SK-N-SH treated with all-trans-retinoic acid at 6 μM for 48 hours (cell line): Measurements from ENCODE around the gene IGSF8.

Experiments
- ATAC-seq: fragments of 200-7000 bp; cut with Tn5 transposase; 3 replicates; pipeline ENCODE4 v1.9.1; 2020; ENCODE audit warnings: mild to moderate bottlenecking, moderate library complexity
- ARNTL ChIP-seq: fragments of 450-650 bp; formaldehyde crosslinking; IDR thresholded peaks from 2 replicates; pipeline ENCODE4 v1.5.0; 2020; ENCODE audit warnings: low read depth, mild to moderate bottlenecking, moderate library complexity, borderline replicate concordance
- BACH2 ChIP-seq: fragments of 250-450 bp; sonication (Bioruptor Pico); IDR thresholded peaks from 2 replicates; pipeline ENCODE4 v1.9.0; 2021; ENCODE audit warnings: mild to moderate bottlenecking, borderline replicate concordance
- CSDC2 ChIP-seq: fragments of 250-450 bp; sonication (Bioruptor Pico); IDR thresholded peaks from 2 replicates; pipeline ENCODE4 v1.5.0; 2020; ENCODE audit warnings: mild to moderate bottlenecking, moderate library complexity
- ESRRG ChIP-seq: fragments of 250-450 bp; sonication (Bioruptor Pico); IDR thresholded peaks from 2 replicates; pipeline ENCODE4 v1.6.1; 2021; ENCODE audit warnings: mild to moderate bottlenecking
- GLIS3 ChIP-seq: fragments of 250-450 bp; sonication (Bioruptor Pico); IDR thresholded peaks from 2 replicates; pipeline ENCODE4 v1.5.0; 2020; ENCODE audit warnings: mild to moderate bottlenecking, moderate library complexity
- ISL1 ChIP-seq: fragments of 250-450 bp; sonication (Bioruptor Pico); IDR thresholded peaks from 2 replicates; pipeline ENCODE4 v2.1.2; 2022; ENCODE audit warnings: mild to moderate bottlenecking, moderate library complexity
- OSR1 ChIP-seq: fragments of 250-450 bp; sonication (Bioruptor Pico); IDR thresholded peaks from 2 replicates; pipeline ENCODE4 v1.8.0; 2022; ENCODE audit warnings: moderate library complexity, mild to moderate bottlenecking, inconsistent platforms
- PPARA ChIP-seq: fragments of 250-450 bp; sonication (Bioruptor Pico); IDR thresholded peaks from 2 replicates; pipeline ENCODE4 v1.5.0; 2020; ENCODE audit warnings: mild to moderate bottlenecking, borderline replicate concordance
- RARB ChIP-seq: fragments of 250-450 bp; sonication (Bioruptor Pico); IDR thresholded peaks from 2 replicates; pipeline ENCODE4 v1.8.0; 2021; ENCODE audit warnings: mild to moderate bottlenecking, moderate library complexity
- SNAI2 ChIP-seq: fragments of 250-450 bp; sonication (Bioruptor Pico); IDR thresholded peaks from 2 replicates; pipeline ENCODE4 v1.5.0; 2020; ENCODE audit warnings: mild to moderate bottlenecking, moderate library complexity
- TCF4 ChIP-seq: fragments of 250-450 bp; sonication (Bioruptor Pico); IDR thresholded peaks from 2 replicates; pipeline ENCODE4 v1.8.0; 2021; ENCODE audit warnings: mild to moderate bottlenecking, moderate library complexity, borderline replicate concordance
- TOX ChIP-seq: fragments of 250-450 bp; sonication (Bioruptor Pico); IDR thresholded peaks from 2 replicates; pipeline ENCODE4 v1.8.0; 2021; ENCODE audit warnings: mild to moderate bottlenecking, moderate library complexity, borderline replicate concordance
- ZC3H10 ChIP-seq: fragments of 250-450 bp; sonication (Bioruptor Pico); IDR thresholded peaks from 2 replicates; pipeline ENCODE4 v1.5.1; 2021; ENCODE audit warnings: mild to moderate bottlenecking, moderate library complexity
- ZFP3 ChIP-seq: fragments of 250-450 bp; sonication (Bioruptor Pico); IDR thresholded peaks from 2 replicates; pipeline ENCODE4 v1.5.0; 2020; ENCODE audit warnings: mild to moderate bottlenecking, moderate library complexity
- ZFP30 ChIP-seq: fragments of 450-650 bp; formaldehyde crosslinking; IDR thresholded peaks from 2 replicates; pipeline ENCODE4 v1.5.0; 2022; ENCODE audit warnings: mild to moderate bottlenecking, moderate library complexity
- ZNF565 ChIP-seq: fragments of 450-650 bp; formaldehyde crosslinking; conservative IDR thresholded peaks from 2 replicates; pipeline ENCODE4 v1.5.0; 2020; ENCODE audit warnings: low read depth, mild to moderate bottlenecking, moderate library complexity
- ZNF70 ChIP-seq: fragments of 450-650 bp; formaldehyde crosslinking; IDR thresholded peaks from 2 replicates; pipeline ENCODE4 v1.5.0; 2020; ENCODE audit warnings: mild to moderate bottlenecking, moderate library complexity
- ZNF8 ChIP-seq: fragments of 450-650 bp; formaldehyde crosslinking; IDR thresholded peaks from 2 replicates; pipeline ENCODE4 v1.5.0; 2020; ENCODE audit warnings: mild to moderate bottlenecking, moderate library complexity
- TF ChIP-seq, protein P1 (sequence below): fragments of 250-450 bp; sonication (Bioruptor Pico); IDR thresholded peaks from 2 replicates; pipeline ENCODE4 v1.8.0; 2020; ENCODE audit warnings: mild to moderate bottlenecking, moderate library complexity, borderline replicate concordance
- TF ChIP-seq, protein P2 (sequence below): fragments of 250-450 bp; sonication (Bioruptor Pico); IDR thresholded peaks from 2 replicates; pipeline ENCODE4 v1.5.1; 2020; ENCODE audit warnings: low read depth, mild to moderate bottlenecking, moderate library complexity
- TF ChIP-seq, protein P3 (sequence below): fragments of 250-450 bp; sonication (Bioruptor Pico); IDR thresholded peaks from 2 replicates; pipeline ENCODE4 v1.8.0; 2021; ENCODE audit warnings: low read depth, mild to moderate bottlenecking, moderate library complexity, borderline replicate concordance
- TF ChIP-seq, protein P4 (sequence below): fragments of 250-450 bp; sonication (Bioruptor Pico); IDR thresholded peaks from 2 replicates; pipeline ENCODE4 v1.5.1; 2021; ENCODE audit warnings: mild to moderate bottlenecking, moderate library complexity

The IGSF8 gene

DNA sequence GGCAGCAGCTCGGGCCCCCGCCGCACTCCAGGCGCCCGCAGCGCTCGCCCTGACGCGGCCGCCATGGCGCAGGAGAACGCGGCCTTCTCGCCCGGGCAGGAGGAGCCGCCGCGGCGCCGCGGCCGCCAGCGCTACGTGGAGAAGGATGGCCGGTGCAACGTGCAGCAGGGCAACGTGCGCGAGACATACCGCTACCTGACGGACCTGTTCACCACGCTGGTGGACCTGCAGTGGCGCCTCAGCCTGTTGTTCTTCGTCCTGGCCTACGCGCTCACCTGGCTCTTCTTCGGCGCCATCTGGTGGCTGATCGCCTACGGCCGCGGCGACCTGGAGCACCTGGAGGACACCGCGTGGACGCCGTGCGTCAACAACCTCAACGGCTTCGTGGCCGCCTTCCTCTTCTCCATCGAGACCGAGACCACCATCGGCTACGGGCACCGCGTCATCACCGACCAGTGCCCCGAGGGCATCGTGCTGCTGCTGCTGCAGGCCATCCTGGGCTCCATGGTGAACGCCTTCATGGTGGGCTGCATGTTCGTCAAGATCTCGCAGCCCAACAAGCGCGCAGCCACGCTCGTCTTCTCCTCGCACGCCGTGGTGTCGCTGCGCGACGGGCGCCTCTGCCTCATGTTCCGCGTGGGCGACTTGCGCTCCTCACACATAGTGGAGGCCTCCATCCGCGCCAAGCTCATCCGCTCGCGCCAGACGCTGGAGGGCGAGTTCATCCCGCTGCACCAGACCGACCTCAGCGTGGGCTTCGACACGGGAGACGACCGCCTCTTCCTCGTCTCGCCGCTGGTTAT is 14.2 kb downstream of the IGSF8 start:
- ATAC-seq: peak; percentile 66
- TF ChIP-seq ESRRG (CRISPR knock-in tag): no peak
- TF ChIP-seq ARNTL: no peak
- TF ChIP-seq, protein P1, sequence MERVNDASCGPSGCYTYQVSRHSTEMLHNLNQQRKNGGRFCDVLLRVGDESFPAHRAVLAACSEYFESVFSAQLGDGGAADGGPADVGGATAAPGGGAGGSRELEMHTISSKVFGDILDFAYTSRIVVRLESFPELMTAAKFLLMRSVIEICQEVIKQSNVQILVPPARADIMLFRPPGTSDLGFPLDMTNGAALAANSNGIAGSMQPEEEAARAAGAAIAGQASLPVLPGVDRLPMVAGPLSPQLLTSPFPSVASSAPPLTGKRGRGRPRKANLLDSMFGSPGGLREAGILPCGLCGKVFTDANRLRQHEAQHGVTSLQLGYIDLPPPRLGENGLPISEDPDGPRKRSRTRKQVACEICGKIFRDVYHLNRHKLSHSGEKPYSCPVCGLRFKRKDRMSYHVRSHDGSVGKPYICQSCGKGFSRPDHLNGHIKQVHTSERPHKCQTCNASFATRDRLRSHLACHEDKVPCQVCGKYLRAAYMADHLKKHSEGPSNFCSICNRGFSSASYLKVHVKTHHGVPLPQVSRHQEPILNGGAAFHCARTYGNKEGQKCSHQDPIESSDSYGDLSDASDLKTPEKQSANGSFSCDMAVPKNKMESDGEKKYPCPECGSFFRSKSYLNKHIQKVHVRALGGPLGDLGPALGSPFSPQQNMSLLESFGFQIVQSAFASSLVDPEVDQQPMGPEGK: no peak
- TF ChIP-seq ZFP30 (CRISPR knock-in tag): no peak
- no peak for TF ChIP-seq BACH2 (CRISPR knock-in tag)
- no peak for TF ChIP-seq PPARA (CRISPR knock-in tag)
- no peak for TF ChIP-seq ZNF70 (CRISPR knock-in tag)
- TF ChIP-seq TCF4 (CRISPR knock-in tag): no peak
- no peak for TF ChIP-seq TOX
- no peak for TF ChIP-seq ZNF8 (CRISPR knock-in tag)
- TF ChIP-seq, protein P2, sequence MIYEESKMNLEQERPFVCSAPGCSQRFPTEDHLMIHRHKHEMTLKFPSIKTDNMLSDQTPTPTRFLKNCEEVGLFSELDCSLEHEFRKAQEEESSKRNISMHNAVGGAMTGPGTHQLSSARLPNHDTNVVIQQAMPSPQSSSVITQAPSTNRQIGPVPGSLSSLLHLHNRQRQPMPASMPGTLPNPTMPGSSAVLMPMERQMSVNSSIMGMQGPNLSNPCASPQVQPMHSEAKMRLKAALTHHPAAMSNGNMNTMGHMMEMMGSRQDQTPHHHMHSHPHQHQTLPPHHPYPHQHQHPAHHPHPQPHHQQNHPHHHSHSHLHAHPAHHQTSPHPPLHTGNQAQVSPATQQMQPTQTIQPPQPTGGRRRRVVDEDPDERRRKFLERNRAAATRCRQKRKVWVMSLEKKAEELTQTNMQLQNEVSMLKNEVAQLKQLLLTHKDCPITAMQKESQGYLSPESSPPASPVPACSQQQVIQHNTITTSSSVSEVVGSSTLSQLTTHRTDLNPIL: no peak
- TF ChIP-seq ZFP3: no peak
- no peak for TF ChIP-seq ZC3H10 (CRISPR knock-in tag)

DNA sequence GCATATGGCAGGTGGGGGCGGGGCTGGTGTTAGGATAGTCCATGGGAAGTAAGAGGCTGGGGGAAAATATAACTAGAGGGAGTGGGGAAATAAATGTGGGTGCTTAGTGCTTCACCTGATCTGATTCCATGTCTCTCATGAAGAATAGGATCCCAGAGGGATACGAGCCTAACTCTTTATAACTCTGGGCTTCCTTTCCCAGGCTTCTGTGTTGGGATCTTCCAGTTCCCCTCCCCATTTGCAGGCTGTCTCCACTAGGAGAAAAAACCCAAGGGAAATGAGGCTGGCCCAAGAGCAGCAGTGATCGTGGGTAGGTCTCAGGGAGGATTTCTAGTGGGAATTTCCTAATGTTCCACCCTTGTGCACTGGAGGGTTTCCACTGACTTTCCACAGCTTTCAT is 15.5 kb downstream of the IGSF8 start:
- no peak for TF ChIP-seq ZFP30 (CRISPR knock-in tag)
- no peak for TF ChIP-seq TCF4 (CRISPR knock-in tag)
- no peak for TF ChIP-seq ESRRG (CRISPR knock-in tag)
- TF ChIP-seq OSR1 (CRISPR knock-in tag): no peak
- TF ChIP-seq ISL1 (CRISPR knock-in tag): no peak
- no peak for TF ChIP-seq CSDC2 (CRISPR knock-in tag)
- TF ChIP-seq GLIS3: no peak
- TF ChIP-seq, protein P2: no peak
- no peak for TF ChIP-seq RARB
- TF ChIP-seq ARNTL: no peak
- TF ChIP-seq, protein P3, sequence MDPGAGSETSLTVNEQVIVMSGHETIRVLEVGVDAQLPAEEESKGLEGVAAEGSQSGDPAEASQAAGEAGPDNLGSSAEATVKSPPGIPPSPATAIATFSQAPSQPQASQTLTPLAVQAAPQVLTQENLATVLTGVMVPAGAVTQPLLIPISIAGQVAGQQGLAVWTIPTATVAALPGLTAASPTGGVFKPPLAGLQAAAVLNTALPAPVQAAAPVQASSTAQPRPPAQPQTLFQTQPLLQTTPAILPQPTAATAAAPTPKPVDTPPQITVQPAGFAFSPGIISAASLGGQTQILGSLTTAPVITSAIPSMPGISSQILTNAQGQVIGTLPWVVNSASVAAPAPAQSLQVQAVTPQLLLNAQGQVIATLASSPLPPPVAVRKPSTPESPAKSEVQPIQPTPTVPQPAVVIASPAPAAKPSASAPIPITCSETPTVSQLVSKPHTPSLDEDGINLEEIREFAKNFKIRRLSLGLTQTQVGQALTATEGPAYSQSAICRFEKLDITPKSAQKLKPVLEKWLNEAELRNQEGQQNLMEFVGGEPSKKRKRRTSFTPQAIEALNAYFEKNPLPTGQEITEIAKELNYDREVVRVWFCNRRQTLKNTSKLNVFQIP (CRISPR knock-in tag): no peak
- no peak for TF ChIP-seq SNAI2
- no peak for TF ChIP-seq ZC3H10 (CRISPR knock-in tag)
- TF ChIP-seq, protein P1: no peak
- TF ChIP-seq PPARA (CRISPR knock-in tag): no peak
- no peak for TF ChIP-seq ZNF8 (CRISPR knock-in tag)
- ATAC-seq: no peak

DNA sequence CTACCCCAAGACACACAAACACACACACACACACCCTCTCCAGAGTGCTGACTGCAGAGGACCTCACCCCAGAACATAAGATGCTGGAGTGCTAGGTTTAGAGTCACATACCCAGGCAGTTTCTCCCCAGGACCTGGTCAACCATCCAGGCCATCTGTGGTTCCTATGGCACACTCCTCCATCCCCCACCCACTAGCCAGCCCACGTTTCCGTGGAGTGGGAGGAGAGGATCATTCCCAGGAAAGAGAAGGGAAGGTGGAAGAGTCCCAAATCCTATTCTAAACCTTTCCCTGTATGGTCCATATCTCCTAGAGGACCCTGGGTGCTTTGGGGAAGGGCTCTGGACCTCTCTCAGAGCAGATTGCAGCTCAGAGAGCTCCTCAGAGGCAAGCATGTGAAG is 15.9 kb downstream of the IGSF8 start:
- TF ChIP-seq OSR1 (CRISPR knock-in tag): no peak
- TF ChIP-seq BACH2 (CRISPR knock-in tag): no peak
- no peak for TF ChIP-seq ZNF565 (CRISPR knock-in tag)
- TF ChIP-seq ISL1 (CRISPR knock-in tag): no peak
- TF ChIP-seq, protein P1: no peak
- TF ChIP-seq, protein P4, sequence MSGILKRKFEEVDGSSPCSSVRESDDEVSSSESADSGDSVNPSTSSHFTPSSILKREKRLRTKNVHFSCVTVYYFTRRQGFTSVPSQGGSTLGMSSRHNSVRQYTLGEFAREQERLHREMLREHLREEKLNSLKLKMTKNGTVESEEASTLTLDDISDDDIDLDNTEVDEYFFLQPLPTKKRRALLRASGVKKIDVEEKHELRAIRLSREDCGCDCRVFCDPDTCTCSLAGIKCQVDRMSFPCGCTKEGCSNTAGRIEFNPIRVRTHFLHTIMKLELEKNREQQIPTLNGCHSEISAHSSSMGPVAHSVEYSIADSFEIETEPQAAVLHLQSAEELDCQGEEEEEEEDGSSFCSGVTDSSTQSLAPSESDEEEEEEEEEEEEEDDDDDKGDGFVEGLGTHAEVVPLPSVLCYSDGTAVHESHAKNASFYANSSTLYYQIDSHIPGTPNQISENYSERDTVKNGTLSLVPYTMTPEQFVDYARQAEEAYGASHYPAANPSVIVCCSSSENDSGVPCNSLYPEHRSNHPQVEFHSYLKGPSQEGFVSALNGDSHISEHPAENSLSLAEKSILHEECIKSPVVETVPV (CRISPR knock-in tag): no peak
- no peak for TF ChIP-seq ZNF70 (CRISPR knock-in tag)
- no peak for TF ChIP-seq TCF4 (CRISPR knock-in tag)
- no peak for TF ChIP-seq ZFP3
- TF ChIP-seq, protein P2: no peak
- TF ChIP-seq, protein P3 (CRISPR knock-in tag): no peak
- no peak for TF ChIP-seq ESRRG (CRISPR knock-in tag)
- no peak for ATAC-seq
